Panc1 (cell line): Measurements from ENCODE around the gene MAP2K7. TPM values are rescaled to one million over a fixed set of nuclear protein-coding genes. Genes with fewer than 3 reads are reported as not detected.
"Not testable (repeated sequence)": the region's sequence is repeated elsewhere in the genome, so short reads cannot be mapped to it uniquely, and the experiment has no call there.

Experiments used
- ATAC-seq: fragments of 200-7000 bp; cut with Tn5 transposase; 2 replicates; pipeline ENCODE4 v1.9.1; 2020; ENCODE audit warnings: mild to moderate bottlenecking, moderate library complexity
- BruUV-seq: library from RNA; stranded (reverse); fragments of 400-500 nt; replicated peaks from 2 replicates; lab custom pipeline; 2021; lab: Mats Ljungman, UMichigan
- CTCF ChIA-PET: fragments of 300-600 bp; sonication (Branson Sonifier 250); formaldehyde crosslinking; loops from one replicate; lab custom pipeline; 2022; ENCODE audit warnings: antibody characterized with exemption; lab: Charles Lee
- POLR2A ChIA-PET: fragments of 300-600 bp; sonication (Branson Sonifier 250); formaldehyde crosslinking; loops from one replicate; lab custom pipeline; 2022; ENCODE audit warnings: antibody characterized with exemption; lab: Charles Lee
- DNase-seq: peaks from one replicate; pipeline ENCODE4 v3.0.0-alpha.2; 2010; ENCODE audit warnings: low read depth, low spot score
- H3K27ac ChIP-seq: 2 replicates; pipeline ENCODE4 v1.5.1; 2011; ENCODE audit warnings: mild to moderate bottlenecking, low read length, inconsistent platforms
- H3K27me3 ChIP-seq: fragments of 200-500 bp; sonication (Bioruptor generic); 2 replicates; pipeline ENCODE4 v1.6.0; 2014; ENCODE audit warnings: low read length, inconsistent platforms; ENCODE audit not compliant: control insufficient read depth, insufficient read depth
- H3K36me3 ChIP-seq: fragments of 200-500 bp; sonication (Bioruptor generic); 2 replicates; pipeline ENCODE4 v1.5.1; 2014; ENCODE audit warnings: inconsistent platforms, mild to moderate bottlenecking, low read length, moderate library complexity; ENCODE audit not compliant: control insufficient read depth, insufficient read depth
- H3K4me1 ChIP-seq: 2 replicates; pipeline ENCODE4 v1.5.1; 2011; ENCODE audit warnings: inconsistent platforms, mild to moderate bottlenecking, low read length, moderate library complexity; ENCODE audit not compliant: control insufficient read depth, insufficient read depth
- H3K4me3 ChIP-seq, 2 experiments: 2 replicates each; pipeline ENCODE4 v1.5.1; 2011 to 2012; ENCODE audit warnings: low read depth in 2 of 2, low read length in 2 of 2, mild to moderate bottlenecking in 2 of 2, inconsistent platforms in 1 of 2, moderate library complexity in 1 of 2
- H3K9me3 ChIP-seq: fragments of 200-500 bp; sonication (Bioruptor generic); 2 replicates; pipeline ENCODE4 v1.5.1; 2014; ENCODE audit warnings: low read depth, mild to moderate bottlenecking, inconsistent platforms, low read length, moderate library complexity; ENCODE audit not compliant: control insufficient read depth, insufficient read depth
- POLR2AphosphoS5 ChIP-seq: IDR thresholded peaks from 2 replicates; pipeline ENCODE4 v1.6.1; 2012; ENCODE audit warnings: mild to moderate bottlenecking, low read depth, low read length, moderate library complexity
- REST ChIP-seq, 2 experiments: IDR thresholded peaks; 2 replicates each; pipeline ENCODE4 v1.6.1; 2011 to 2012; ENCODE audit warnings: low read depth in 2 of 2, control low read depth in 1 of 2, low read length in 1 of 2, mild to moderate bottlenecking in 1 of 2, moderate library complexity in 1 of 2; ENCODE audit not compliant: insufficient read depth in 1 of 2
- SIN3A ChIP-seq: IDR thresholded peaks from 2 replicates; pipeline ENCODE4 v1.6.1; 2012; ENCODE audit warnings: low read depth, mild to moderate bottlenecking, low read length, moderate library complexity, borderline replicate concordance; ENCODE audit not compliant: insufficient read depth
- TCF7L2 ChIP-seq: IDR thresholded peaks from 2 replicates; pipeline ENCODE4 v1.6.1; 2011; ENCODE audit warnings: mild to moderate bottlenecking, low read depth, low read length, inconsistent platforms
- in situ Hi-C: cut with HindIII; loops from 2 replicates; pipeline ENCODE4 v1.10.0; 2016; ENCODE audit warnings: low sequenced_read_pairs, low pct_unique_long_range_greater_than_20kb
- intact Hi-C: fragments of 100-400 bp; cut with micrococcal nuclease; formaldehyde crosslinking; loops from one replicate; pipeline ENCODE4 v1.10.0; 2022; ENCODE audit not compliant: unreplicated experiment
- total RNA-seq: library from RNA; stranded (reverse); gene quantifications from one replicate; pipeline ENCODE4 v1.2.1, GENCODE V29; 2021; ENCODE audit not compliant: unreplicated experiment
- TF ChIP-seq, protein P1 (sequence below): fragments of 450-650 bp; IDR thresholded peaks from 2 replicates; pipeline ENCODE4 v1.5.1; 2017; ENCODE audit warnings: mild to moderate bottlenecking

The MAP2K7 gene
- total RNA-seq, 1 experiment from 2014 or later = 32.9 TPM

DNA sequence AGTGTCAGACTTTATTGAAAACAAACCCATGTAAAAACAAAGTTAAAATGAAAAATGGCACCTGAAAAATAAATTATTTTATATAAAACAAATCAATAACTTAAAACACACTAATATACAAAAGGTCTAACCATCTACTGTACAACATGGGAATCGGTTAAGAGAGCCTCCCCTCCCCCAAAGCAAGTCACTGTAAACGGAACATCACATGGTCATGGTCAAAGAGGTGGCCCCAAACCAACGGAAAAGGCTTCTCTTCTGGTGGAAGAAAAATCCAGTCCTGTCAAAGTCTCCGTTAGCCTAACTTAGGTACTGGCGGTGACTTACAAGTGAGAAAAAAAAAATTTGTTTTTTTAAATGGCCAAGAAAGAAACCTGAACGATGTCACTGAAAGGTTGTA lies 55.5 kb downstream of the MAP2K7 start:
- TF ChIP-seq POLR2AphosphoS5 (no peak), SIN3A (no peak), REST (IDR thresholded peaks at IDR 0.05; ENCODE audit: insufficient read depth in 1 of 2, low read depth in 2 of 2, low read length in 1 of 2) (no peak), TCF7L2 (no peak)
- no peak for DNase-seq
- ChIA-PET POLR2A (no interaction called here), CTCF (no interaction called here)
- Histone ChIP-seq H3K27me3 (no peaks in the 10 kb centered on the region), H3K9me3 (no peaks in the 10 kb centered on the region), H3K4me1 (no peaks in the 10 kb centered on the region), H3K4me3 (no peak overlapping the region), H3K27ac (no peak overlapping the region), H3K36me3 (no peaks in the 10 kb centered on the region; the same call in 1 of the 2 replicates)
- intact Hi-C loops = no loop called here
- in situ Hi-C loops = no loop called here
- BruUV-seq = no TSS peak
- ATAC-seq = no peak

- H3K36me3 ChIP-seq, H3K4me1 ChIP-seq, H3K27me3 ChIP-seq, H3K4me3 ChIP-seq, H3K27ac ChIP-seq, DNase-seq, BruUV-seq, ATAC-seq, CTCF ChIA-PET, intact Hi-C loops, in situ Hi-C loops, POLR2A ChIA-PET, H3K9me3 ChIP-seq: not testable (repeated sequence)
These were observed 57.4 kb downstream of the MAP2K7 start for GRCh38 chr19:7961082-7961481.

DNA sequence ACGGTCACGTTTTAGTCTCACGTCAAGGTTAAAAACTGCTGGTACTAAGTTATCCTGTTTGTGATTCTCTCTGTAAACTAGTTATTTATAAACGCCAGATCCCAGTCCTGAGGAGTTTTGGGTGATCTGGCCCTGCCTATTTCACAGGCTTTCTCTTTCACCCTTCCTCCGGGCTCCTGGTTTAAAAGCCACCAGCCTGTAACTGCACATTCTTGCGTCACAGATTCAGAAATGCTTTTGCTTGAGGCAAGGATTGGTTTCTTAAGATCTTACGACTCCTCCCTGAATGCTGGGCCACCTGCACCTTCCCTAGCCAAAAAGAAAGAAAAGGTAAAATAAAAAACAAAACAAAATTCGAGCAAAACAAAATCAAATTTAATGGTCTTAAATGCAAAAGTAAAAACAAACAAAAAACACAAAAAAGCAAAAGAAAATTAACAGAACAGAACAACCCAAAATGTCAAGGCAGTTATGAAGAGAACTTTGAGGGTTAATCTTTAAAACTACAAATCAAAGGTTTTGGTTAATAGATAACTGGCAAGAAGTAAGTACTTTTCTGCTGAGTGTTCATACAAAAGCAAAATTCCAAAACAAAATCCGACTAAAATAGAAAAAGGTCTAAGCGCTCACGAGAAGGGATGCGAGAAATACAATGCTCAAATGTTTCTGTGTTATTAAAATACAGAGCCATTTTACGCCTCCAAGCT lies 58.4 kb downstream of the MAP2K7 start:
- in situ Hi-C loops = no loop called here
- DNase-seq = no peak
- CTCF ChIA-PET = no interaction called here

More for the DNA sequence above, 58.4 kb downstream of the MAP2K7 start:
- intact Hi-C loops = no loop called here
- POLR2A ChIA-PET = interaction anchor here (0.6 kb wide), 1 partner anchor 637 kb away, joined by 17 read pairs; no protein-coding TSS in a partner anchor
- Histone ChIP-seq H3K4me3 (no peak overlapping the region), H3K36me3 (no peaks in the 10 kb centered on the region; the same call in 1 of the 2 replicates), H3K27me3 (no peaks in the 10 kb centered on the region), H3K4me1 (no peaks in the 10 kb centered on the region), H3K27ac (no peak overlapping the region), H3K9me3 (no peaks in the 10 kb centered on the region)
- TF ChIP-seq TCF7L2 (no peak), POLR2AphosphoS5 (no peak), SIN3A (no peak), REST (IDR thresholded peaks at IDR 0.05; ENCODE audit: insufficient read depth in 1 of 2, low read depth in 2 of 2, low read length in 1 of 2) (no peak)
- TF ChIP-seq, protein P1, sequence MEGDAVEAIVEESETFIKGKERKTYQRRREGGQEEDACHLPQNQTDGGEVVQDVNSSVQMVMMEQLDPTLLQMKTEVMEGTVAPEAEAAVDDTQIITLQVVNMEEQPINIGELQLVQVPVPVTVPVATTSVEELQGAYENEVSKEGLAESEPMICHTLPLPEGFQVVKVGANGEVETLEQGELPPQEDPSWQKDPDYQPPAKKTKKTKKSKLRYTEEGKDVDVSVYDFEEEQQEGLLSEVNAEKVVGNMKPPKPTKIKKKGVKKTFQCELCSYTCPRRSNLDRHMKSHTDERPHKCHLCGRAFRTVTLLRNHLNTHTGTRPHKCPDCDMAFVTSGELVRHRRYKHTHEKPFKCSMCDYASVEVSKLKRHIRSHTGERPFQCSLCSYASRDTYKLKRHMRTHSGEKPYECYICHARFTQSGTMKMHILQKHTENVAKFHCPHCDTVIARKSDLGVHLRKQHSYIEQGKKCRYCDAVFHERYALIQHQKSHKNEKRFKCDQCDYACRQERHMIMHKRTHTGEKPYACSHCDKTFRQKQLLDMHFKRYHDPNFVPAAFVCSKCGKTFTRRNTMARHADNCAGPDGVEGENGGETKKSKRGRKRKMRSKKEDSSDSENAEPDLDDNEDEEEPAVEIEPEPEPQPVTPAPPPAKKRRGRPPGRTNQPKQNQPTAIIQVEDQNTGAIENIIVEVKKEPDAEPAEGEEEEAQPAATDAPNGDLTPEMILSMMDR = no peak
- no TSS peak for BruUV-seq
- no peak for ATAC-seq
